ENCODE data around the gene CRB3.
"Not testable (repeated sequence)": the region's sequence is repeated elsewhere in the genome, so short reads cannot be mapped to it uniquely, and the experiment has no call there.

DNA sequence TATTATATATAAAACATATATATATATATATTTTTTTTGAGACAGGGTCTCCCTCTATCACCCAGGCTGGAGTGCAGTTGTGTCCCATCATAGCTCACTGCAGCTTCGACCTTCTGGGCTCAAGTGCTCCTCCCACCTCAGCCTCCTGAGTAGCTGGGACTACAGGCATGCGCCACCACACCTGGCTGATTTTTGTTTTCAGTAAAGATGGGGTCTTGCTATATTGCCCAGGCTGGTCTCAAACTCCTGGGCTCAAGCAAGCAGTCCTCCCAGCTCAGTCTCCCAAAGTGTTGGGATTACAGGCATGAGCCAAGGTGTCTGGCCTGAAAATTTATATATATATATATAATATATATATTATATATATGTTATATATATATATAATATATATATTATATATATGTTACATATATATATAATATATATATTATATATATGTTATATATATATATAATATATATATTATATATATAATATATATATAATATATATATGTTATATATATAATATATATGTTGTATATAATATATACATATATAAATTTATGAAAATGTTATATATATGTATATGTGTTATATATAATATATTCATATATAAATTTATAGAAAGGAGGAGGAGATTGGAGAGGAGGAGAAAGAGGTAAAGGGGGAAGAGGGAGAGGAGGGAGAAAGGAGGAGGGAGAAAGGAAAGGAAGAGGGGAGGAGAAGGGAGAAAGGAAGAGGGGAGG lies 35.2 kb upstream of the CRB3 start:
- TF ChIP-seq POLR2A, CTCF (IDR thresholded peaks at IDR 0.05): not testable (repeated sequence)
